DOHH2 (cell line): ENCODE results near the gene NCLN.

ENCODE experiments used
- H3F3A ChIP-seq: fragments of 200-600 bp; sonication (generic), shearing (Covaris generic); 2 replicates; pipeline ENCODE4 v1.6.0; 2016; ENCODE audit warnings: antibody characterized with exemption, mild to moderate bottlenecking; ENCODE audit not compliant: control insufficient read depth, insufficient read depth
- H3K27ac ChIP-seq: fragments of 200-600 bp; sonication (generic); 2 replicates; pipeline ENCODE4 v1.5.1; 2014; ENCODE audit warnings: low read depth, mild to moderate bottlenecking, low read length, moderate library complexity
- H3K27me3 ChIP-seq: fragments of 200-600 bp; sonication (generic); 2 replicates; pipeline ENCODE4 v1.6.1; 2014; ENCODE audit warnings: mild to moderate bottlenecking, low read length, mixed read lengths; ENCODE audit not compliant: control insufficient read depth
- H3K36me3 ChIP-seq: fragments of 200-600 bp; sonication (generic); 2 replicates; pipeline ENCODE4 v1.6.1; 2014; ENCODE audit warnings: mild to moderate bottlenecking, low read length, moderate library complexity, mixed read lengths; ENCODE audit not compliant: control insufficient read depth
- H3K4me1 ChIP-seq: fragments of 200-600 bp; sonication (generic); 2 replicates; pipeline ENCODE4 v1.6.1; 2014; ENCODE audit warnings: mild to moderate bottlenecking, low read length, mixed read lengths; ENCODE audit not compliant: control insufficient read depth
- H3K4me2 ChIP-seq: fragments of 200-600 bp; sonication (generic); 2 replicates; pipeline ENCODE4 v1.6.0; 2014; ENCODE audit warnings: mild to moderate bottlenecking, low read length, moderate library complexity
- H3K4me3 ChIP-seq: fragments of 200-600 bp; sonication (generic); 2 replicates; pipeline ENCODE4 v1.5.1; 2014; ENCODE audit warnings: mild to moderate bottlenecking, low read length, mixed read lengths
- H3K79me2 ChIP-seq: fragments of 200-600 bp; sonication (generic); 2 replicates; pipeline ENCODE4 v1.6.1; 2014; ENCODE audit warnings: mild to moderate bottlenecking, low read length, mixed read lengths; ENCODE audit not compliant: control insufficient read depth
- H3K9me2 ChIP-seq: fragments of 200-600 bp; sonication (generic); replicated peaks from 2 replicates; pipeline ENCODE4 v1.6.1; 2014; ENCODE audit warnings: mild to moderate bottlenecking, low read length, mixed read lengths; ENCODE audit not compliant: control insufficient read depth
- H3K9me3 ChIP-seq: fragments of 200-600 bp; sonication (generic); 2 replicates; pipeline ENCODE4 v1.6.1; 2014; ENCODE audit warnings: antibody characterized with exemption, low read length, mixed read lengths; ENCODE audit not compliant: control insufficient read depth, insufficient read depth
- H4K20me1 ChIP-seq: fragments of 200-600 bp; sonication (generic); 2 replicates; pipeline ENCODE4 v1.6.0; 2014; ENCODE audit warnings: low read depth, mild to moderate bottlenecking, antibody characterized with exemption, low read length, moderate library complexity; ENCODE audit not compliant: control insufficient read depth, insufficient read depth
- CTCF ChIP-seq: fragments of 200-600 bp; sonication (generic); IDR thresholded peaks from one replicate; pipeline ENCODE4 v1.5.1; 2014; ENCODE audit warnings: antibody characterized with exemption, mild to moderate bottlenecking, low read depth, low read length; ENCODE audit not compliant: poor library complexity, severe bottlenecking
- EZH2phosphoT487 ChIP-seq: fragments of 200-600 bp; sonication (generic); IDR thresholded peaks from 2 replicates; pipeline ENCODE4 v1.6.1; 2017; ENCODE audit warnings: borderline replicate concordance, mild to moderate bottlenecking, antibody characterized with exemption, low read length, moderate library complexity, mixed read lengths

The NCLN gene

GRCh38 chr19:3185461-3186159, at the start of gene NCLN:
Gene NCLN (plus strand): TSS chr19:3185930. CDS start chr19:3186031, 101 bp downstream.
- Histone ChIP-seq H3K79me2 (peaks cover 61% of the 10 kb centered on the region), H3K4me3 (peak within 1 kb of the TSS; percentile 74), H3K9me2 (no peaks in the 10 kb centered on the region), H3K4me2 (peak within 1 kb of the TSS; percentile 62), H3K4me1 (peaks cover 40% of the 10 kb centered on the region), H3K27me3 (no peaks in the 10 kb centered on the region), H3K27ac (peak within 1 kb of the TSS; percentile 65), H3K9me3 (no peaks in the 10 kb centered on the region), H3F3A (peaks cover 5% of the 10 kb centered on the region), H3K36me3 (peaks cover 30% of the 10 kb centered on the region), H4K20me1 (peaks cover 25% of the 10 kb centered on the region; the same call in 1 of the 2 replicates)
- TF ChIP-seq CTCF: no peak
- no peak for TF ChIP-seq EZH2phosphoT487

GRCh38 chr19:3135961-3136683, 49.6 kb upstream of the NCLN start, which contains the start of gene GNA15:
Gene GNA15 (plus strand): TSS chr19:3136033. CDS start chr19:3136451, 418 bp downstream.
- Histone ChIP-seq H4K20me1 (no peaks in the 10 kb centered on the region), H3K9me3 (no peaks in the 10 kb centered on the region), H3K27me3 (peaks cover 27% of the 10 kb centered on the region), H3K4me1 (peaks cover 13% of the 10 kb centered on the region), H3K27ac (no peak within 1 kb of the TSS), H3K36me3 (no peaks in the 10 kb centered on the region), H3K4me3 (no peak within 1 kb of the TSS), H3K9me2 (no peaks in the 10 kb centered on the region), H3F3A (no peaks in the 10 kb centered on the region), H3K79me2 (no peaks in the 10 kb centered on the region), H3K4me2 (no peak within 1 kb of the TSS)
- TF ChIP-seq CTCF (no peak), EZH2phosphoT487 (no peak)

- no peak overlapping the region for H3K4me3 ChIP-seq
- H3K4me1 ChIP-seq: peaks cover 13% of the 10 kb centered on the region
- no peaks in the 10 kb centered on the region for H3K79me2 ChIP-seq
- H3K27me3 ChIP-seq: peaks cover 29% of the 10 kb centered on the region
- no peaks in the 10 kb centered on the region for H3F3A ChIP-seq
- no peaks in the 10 kb centered on the region for H4K20me1 ChIP-seq
- no peaks in the 10 kb centered on the region for H3K9me2 ChIP-seq
- no peaks in the 10 kb centered on the region for H3K9me3 ChIP-seq
- no peak overlapping the region for H3K27ac ChIP-seq
- no peak overlapping the region for H3K4me2 ChIP-seq
- TF ChIP-seq CTCF (no peak), EZH2phosphoT487 (no peak)
- no peaks in the 10 kb centered on the region for H3K36me3 ChIP-seq
Measured at GRCh38 chr19:3136684-3137055, 49.1 kb upstream of the NCLN start.
